Right atrium auricular region (tissue), 2 donors: ENCODE data around the gene NOLC1. TPM values are rescaled to one million over a fixed set of nuclear protein-coding genes. Genes with fewer than 3 reads are reported as not detected.
A peak's percentile ranks its signal among the peaks of the same experiment; 100 is the strongest.

Experiments
- DNase-seq: peaks from one replicate; pipeline ENCODE4 v3.0.0-alpha.2; 2019; ENCODE audit warnings: low spot score
- H3K27ac ChIP-seq, 2 donors: fragments of 200-600 bp; sonication (generic); 1 replicate in 1 of 2; 2 replicates in 1 of 2; pipeline ENCODE4 v1.5.1; 2016 to 2019
- H3K27me3 ChIP-seq, 2 donors: fragments of 200-600 bp; sonication (generic); one replicate each; pipeline versions ENCODE4 v1.5.1 to v1.6.0; 2017 to 2019
- H3K36me3 ChIP-seq: fragments of 200-600 bp; sonication (generic); one replicate; pipeline ENCODE4 v1.5.1; 2016
- H3K4me1 ChIP-seq, 2 donors: fragments of 200-600 bp; sonication (generic); one replicate each; pipeline versions ENCODE4 v1.5.1 to v1.6.0; 2017 to 2019
- H3K4me3 ChIP-seq, 2 donors: fragments of 200-600 bp; sonication (generic); 1 replicate in 1 of 2; 2 replicates in 1 of 2; pipeline ENCODE4 v1.5.1; 2017 to 2019; ENCODE audit warnings: mild to moderate bottlenecking in 1 of 2, moderate library complexity in 1 of 2
- H3K9me3 ChIP-seq, 2 donors: fragments of 200-600 bp; sonication (generic); one replicate each; pipeline ENCODE4 v1.5.1; 2019
- CTCF ChIP-seq, 2 donors: fragments of 200-600 bp; sonication (generic); IDR thresholded peaks; one replicate each; pipeline ENCODE4 v1.5.1; 2019; ENCODE audit warnings: antibody characterized with exemption in 2 of 2
- total RNA-seq, 2 donors: library from RNA; depleted of rRNA; stranded (reverse); fragments of >200 nt; gene quantifications; one replicate each; pipeline ENCODE4 v1.1.0, GENCODE V29; 2016

The NOLC1 gene
- total RNA-seq, 2 donors from 2014 or later, result 42.2 to 47.8 TPM

DNA sequence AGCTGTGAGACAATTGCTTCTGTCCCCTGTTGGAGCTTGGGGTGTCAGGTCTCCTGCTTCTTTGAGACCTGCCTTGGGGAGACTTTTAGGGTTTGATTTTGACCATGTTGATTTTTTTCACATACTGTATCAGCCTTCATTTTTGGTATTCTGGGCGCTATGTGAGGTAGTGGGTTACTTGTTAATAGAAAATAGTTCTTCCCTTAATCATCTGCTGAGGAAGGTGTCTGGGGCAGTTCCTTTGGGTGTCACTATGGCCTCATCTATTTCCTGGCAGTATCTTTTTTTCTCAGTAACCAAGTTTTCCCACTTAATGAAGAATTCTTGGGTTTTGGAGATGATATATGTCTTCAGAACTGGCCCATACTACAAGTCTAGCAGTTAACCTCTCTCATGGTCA is 4.6 kb upstream of the NOLC1 start:
- peaks cover 61% of the 10 kb centered on the region for H3K36me3 ChIP-seq

GRCh38 chr10:102148275-102148674 is 3.9 kb upstream of the NOLC1 start:
- no peak for DNase-seq
- Histone ChIP-seq H3K27ac (no peak overlapping the region), H3K4me3 (no peak overlapping the region), H3K4me1 (peaks cover 0 to 14% of the 10 kb centered on the region in 2 donors), H3K27me3 (no peaks in the 10 kb centered on the region), H3K36me3 (peaks cover 57% of the 10 kb centered on the region), H3K9me3 (no peaks in the 10 kb centered on the region)
- TF ChIP-seq CTCF (IDR thresholded peaks at IDR 0.05), result no peak

More for the DNA sequence above, 4.6 kb upstream of the NOLC1 start:
- Histone ChIP-seq H3K9me3 (no peaks in the 10 kb centered on the region), H3K4me3 (no peak overlapping the region), H3K27ac (no peak overlapping the region), H3K4me1 (peaks cover 0 to 7% of the 10 kb centered on the region in 2 donors), H3K27me3 (no peaks in the 10 kb centered on the region)
- no peak for TF ChIP-seq CTCF (IDR thresholded peaks at IDR 0.05)
- DNase-seq, result no peak

DNA sequence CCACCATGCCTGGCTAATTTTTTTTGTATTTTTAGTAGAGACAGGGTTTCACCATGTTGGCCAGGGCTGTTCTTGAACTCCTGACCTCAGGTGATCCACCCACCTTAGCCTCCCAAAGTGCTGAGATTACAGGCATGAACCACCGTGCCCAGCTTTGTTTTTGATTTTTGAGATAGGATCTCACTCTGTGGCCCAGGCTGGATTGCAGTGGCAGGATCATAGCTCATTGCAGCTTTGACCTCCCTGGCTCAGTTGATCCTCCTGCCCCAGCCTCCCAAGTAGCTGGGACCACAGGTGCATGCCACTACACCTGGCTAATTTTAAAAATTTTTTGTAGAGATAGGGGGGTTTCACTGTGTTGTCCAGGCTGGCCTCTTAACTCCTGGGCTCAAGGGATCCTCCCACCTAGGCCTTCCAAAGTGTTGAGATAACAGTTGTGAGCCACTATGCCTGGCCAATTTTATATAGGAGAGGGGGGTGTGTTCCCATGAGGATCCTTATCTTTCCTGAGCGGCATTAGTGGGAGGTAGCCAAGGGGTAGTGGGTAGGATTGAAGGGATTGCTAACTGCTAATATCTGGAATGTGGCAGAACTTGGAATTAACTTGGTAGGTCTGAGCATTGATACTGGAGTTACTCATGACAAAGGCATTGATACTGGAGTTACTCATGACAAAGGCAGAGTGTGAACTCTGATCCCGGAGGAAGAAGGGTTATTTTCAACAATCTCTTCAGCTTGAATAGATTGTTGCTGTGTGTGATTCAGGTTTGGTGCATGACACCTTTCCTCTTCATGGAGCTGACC is 1.0 kb upstream of the NOLC1 start:
- Histone ChIP-seq H3K9me3 (no peaks in the 10 kb centered on the region), H3K4me3 (peak overlapping the region; percentile 94 to 96), H3K36me3 (peaks cover 43% of the 10 kb centered on the region), H3K4me1 (peaks cover 0 to 19% of the 10 kb centered on the region in 2 donors), H3K27me3 (no peaks in the 10 kb centered on the region), H3K27ac (peak overlapping the region; percentile 90 to 95)
- DNase-seq, result no peak
- no peak for TF ChIP-seq CTCF (IDR thresholded peaks at IDR 0.05)

- peaks cover 0 to 19% of the 10 kb centered on the region in 2 donors for H3K4me1 ChIP-seq
- no peak for DNase-seq
- TF ChIP-seq CTCF (IDR thresholded peaks at IDR 0.05), result no peak
- H3K9me3 ChIP-seq, result no peaks in the 10 kb centered on the region
- H3K36me3 ChIP-seq, result peaks cover 45% of the 10 kb centered on the region
- H3K4me3 ChIP-seq, result peak overlapping the region; percentile 94 to 96
- H3K27ac ChIP-seq, result peak overlapping the region; percentile 90 to 95
- no peaks in the 10 kb centered on the region for H3K27me3 ChIP-seq
These were observed 329 bp downstream of the NOLC1 start for GRCh38 chr10:102152545-102152890.

GRCh38 chr10:102153093-102153620 is 968 bp downstream of the NOLC1 start:
- TF ChIP-seq CTCF (IDR thresholded peaks at IDR 0.05), result no peak
- Histone ChIP-seq H3K4me1 (peaks cover 0 to 19% of the 10 kb centered on the region in 2 donors), H3K9me3 (no peaks in the 10 kb centered on the region), H3K4me3 (peak overlapping the region; percentile 94 to 96), H3K36me3 (peaks cover 45% of the 10 kb centered on the region), H3K27me3 (no peaks in the 10 kb centered on the region), H3K27ac (peak overlapping the region in 1 of 2 donors; percentile 90)
- DNase-seq, result no peak
